Adipose tissue (tissue), 3 donors: ENCODE measurements around the gene KANSL1L. TPM values are rescaled to one million over a fixed set of nuclear protein-coding genes. Genes with fewer than 3 reads are reported as not detected.

Experiments
- H3K27ac ChIP-seq: one replicate; pipeline ENCODE4 v1.5.1; 2013; ENCODE audit warnings: low read depth, low read length
- WGBS, 3 donors: extraction: QIAGEN DNeasy Blood & Tissue Kit; methylation state at CpG; one replicate each; pipeline ENCODE4 v1.1.7; 2013; 5-methylcytosine and 5-hydroxymethylcytosine counted together
- polyA plus RNA-seq, 3 donors: library from polyadenylated mRNA; stranded (reverse); fragments of 200-250 nt; gene quantifications; one replicate each; pipeline ENCODE4 v1.2.3, GENCODE V29; 2013
- donor health status: healthy with polysubstance abuse.
- donor health status: Bipolar disorder and iron deficiency.
- donor health status: healthy.

KANSL1L gene
- polyA plus RNA-seq, 3 donors, result 5.3 to 7.1 (median 6.2) TPM

GRCh38 chr2:209974576-209974975, 196.6 kb downstream of the KANSL1L start:
- H3K27ac ChIP-seq, result no peak overlapping the region
- WGBS, 3 donors, result 44 to 59% (median 50%) methylated on average over 1 of the region's 1 CpG

- WGBS, 3 donors, result 4 to 39% (median 12%) methylated on average over 1 of the region's 1 CpG
- H3K27ac ChIP-seq, result no peak overlapping the region
These were observed 197.9 kb downstream of the KANSL1L start for GRCh38 chr2:209973328-209973727.

Other genes with a start within 250 kb of the KANSL1L start
- gene RPE, start 168.8 kb downstream of the KANSL1L start, polyA plus RNA-seq, result 10 to 100 TPM in 2 of 3 donors, 1 to 10 TPM in 1; 9.8 to 24.4 (median 19.6) TPM
- 10 to 100 TPM in 2 of 3 donors, 1 to 10 TPM in 1; 6.5 to 19.1 (median 15.0) TPM for gene ACADL, start 54.0 kb upstream of the KANSL1L start, polyA plus RNA-seq
- gene MYL1, start 143.8 kb upstream of the KANSL1L start, polyA plus RNA-seq, result 1 to 10 TPM in 1 of 3 donors, under 1 TPM in 1, not detected in 1; 0.24 to 3.4 TPM